ENCODE data around the gene PDE3A.
A peak's percentile ranks its signal among the peaks of the same experiment; 100 is the strongest.
"Not testable (repeated sequence)": the region's sequence is repeated elsewhere in the genome, so short reads cannot be mapped to it uniquely, and the experiment has no call there.

PDE3A gene

DNA sequence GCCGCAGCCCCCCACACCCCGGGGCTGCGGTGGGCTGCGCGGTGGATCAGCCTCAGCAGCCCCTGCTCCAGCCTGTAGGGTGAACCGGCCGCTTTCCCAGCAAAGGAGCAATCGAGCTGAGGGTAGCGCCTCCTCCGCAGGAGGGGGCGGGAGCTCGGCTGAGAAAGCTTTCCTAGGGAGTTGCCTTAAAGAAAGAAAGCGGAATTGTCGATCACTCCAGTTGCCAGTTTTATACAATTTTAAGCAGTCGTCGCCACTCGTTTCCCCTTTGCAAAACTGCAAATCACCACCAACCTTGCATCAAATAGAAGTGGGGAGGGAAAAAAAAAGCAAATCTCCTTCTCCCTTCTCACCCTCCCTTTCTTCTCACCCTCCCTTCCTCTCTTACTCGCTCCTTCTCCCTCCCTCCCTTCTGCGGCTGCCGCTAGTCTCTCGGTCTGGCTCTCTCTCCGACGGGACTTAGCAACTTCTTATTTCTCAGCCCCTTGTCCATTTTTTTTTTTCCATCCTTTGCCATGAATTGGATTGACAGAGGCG is at the start of gene PDE3A:
TSS of gene PDE3A (plus strand) at position 424 of the 537 bp plus-strand sequence. CDS start 748 bp downstream, outside the sequence.
- Histone ChIP-seq H4K20me1 (ENCODE audit: insufficient read depth, low read length) (no peaks in the 10 kb centered on the region), H3K4me2 (ENCODE audit: low read depth, low read length) (peak within 1 kb of the TSS; percentile 92), H3K4me1 (ENCODE audit: low read length) (no peaks in the 10 kb centered on the region)

DNA sequence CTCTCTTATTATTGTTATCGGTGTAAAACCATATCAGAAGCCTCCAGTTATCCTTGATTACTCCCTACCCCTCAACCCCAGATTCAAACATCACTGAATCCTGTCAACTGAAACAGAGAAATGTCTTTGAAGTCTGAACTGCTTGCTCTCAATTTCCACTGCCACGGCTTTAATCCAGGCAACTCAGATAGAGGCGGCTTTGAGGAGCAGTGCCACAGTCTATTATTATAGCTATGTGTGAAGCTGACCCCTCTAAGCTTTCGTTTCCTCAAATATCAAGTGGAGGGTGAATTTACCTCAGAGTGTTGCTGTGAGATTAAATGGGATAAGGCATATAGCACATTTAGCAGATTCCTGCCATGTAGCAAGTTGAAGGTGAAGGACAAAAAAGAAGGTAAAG is 49.0 kb upstream of the PDE3A start:
- no peaks in the 10 kb centered on the region for H3K4me1 ChIP-seq (ENCODE audit: low read length)
- no peaks in the 10 kb centered on the region for H3K9me3 ChIP-seq (replicated peaks; ENCODE audit: insufficient read depth, low read length)
- H3K9ac ChIP-seq (ENCODE audit: low read length), result no peak overlapping the region
- TF ChIP-seq EZH2 (optimal IDR thresholded peaks at IDR 0.05; ENCODE audit: low read depth, low read length) (no peak), EZH2phosphoT487 (IDR thresholded peaks at IDR 0.05; ENCODE audit: low read length) (no peak)
- TF ChIP-seq, protein P1, sequence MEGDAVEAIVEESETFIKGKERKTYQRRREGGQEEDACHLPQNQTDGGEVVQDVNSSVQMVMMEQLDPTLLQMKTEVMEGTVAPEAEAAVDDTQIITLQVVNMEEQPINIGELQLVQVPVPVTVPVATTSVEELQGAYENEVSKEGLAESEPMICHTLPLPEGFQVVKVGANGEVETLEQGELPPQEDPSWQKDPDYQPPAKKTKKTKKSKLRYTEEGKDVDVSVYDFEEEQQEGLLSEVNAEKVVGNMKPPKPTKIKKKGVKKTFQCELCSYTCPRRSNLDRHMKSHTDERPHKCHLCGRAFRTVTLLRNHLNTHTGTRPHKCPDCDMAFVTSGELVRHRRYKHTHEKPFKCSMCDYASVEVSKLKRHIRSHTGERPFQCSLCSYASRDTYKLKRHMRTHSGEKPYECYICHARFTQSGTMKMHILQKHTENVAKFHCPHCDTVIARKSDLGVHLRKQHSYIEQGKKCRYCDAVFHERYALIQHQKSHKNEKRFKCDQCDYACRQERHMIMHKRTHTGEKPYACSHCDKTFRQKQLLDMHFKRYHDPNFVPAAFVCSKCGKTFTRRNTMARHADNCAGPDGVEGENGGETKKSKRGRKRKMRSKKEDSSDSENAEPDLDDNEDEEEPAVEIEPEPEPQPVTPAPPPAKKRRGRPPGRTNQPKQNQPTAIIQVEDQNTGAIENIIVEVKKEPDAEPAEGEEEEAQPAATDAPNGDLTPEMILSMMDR (IDR thresholded peaks at IDR 0.05; ENCODE audit: low read length), result no peak
- no peaks in the 10 kb centered on the region for H3K27me3 ChIP-seq (replicated peaks; ENCODE audit: insufficient read depth, low read length)
- no peak overlapping the region for H2AFZ ChIP-seq (ENCODE audit: low read length)
- H4K20me1 ChIP-seq (ENCODE audit: insufficient read depth, low read length), result no peaks in the 10 kb centered on the region
- DNase-seq, result no peak
- H3K36me3 ChIP-seq (replicated peaks; ENCODE audit: insufficient read depth, low read length), result no peaks in the 10 kb centered on the region
- no peak overlapping the region for H3K4me2 ChIP-seq (ENCODE audit: low read depth, low read length)
- H3K79me2 ChIP-seq (ENCODE audit: low read length), result no peaks in the 10 kb centered on the region
- H3K9me2 ChIP-seq (replicated peaks; ENCODE audit: insufficient read depth, low read length), result no peaks in the 10 kb centered on the region
- no peaks in the 10 kb centered on the region for H3F3A ChIP-seq (ENCODE audit: insufficient read depth, low read length)
- no peak overlapping the region for H3K4me3 ChIP-seq (ENCODE audit: low read length)
- H3K27ac ChIP-seq (ENCODE audit: low read length), result no peak overlapping the region

More for the DNA sequence above, at the start of gene PDE3A:
- Histone ChIP-seq H3K79me2 (ENCODE audit: low read length) (no peaks in the 10 kb centered on the region), H3K27ac (ENCODE audit: low read length) (no peak within 1 kb of the TSS), H3K36me3 (replicated peaks; ENCODE audit: insufficient read depth, low read length) (no peaks in the 10 kb centered on the region), H3K27me3 (replicated peaks; ENCODE audit: insufficient read depth, low read length) (no peaks in the 10 kb centered on the region), H2AFZ (ENCODE audit: low read length) (peak within 1 kb of the TSS; percentile 80), H3K9me3 (replicated peaks; ENCODE audit: insufficient read depth, low read length) (no peaks in the 10 kb centered on the region), H3F3A (ENCODE audit: insufficient read depth, low read length) (no peaks in the 10 kb centered on the region), H3K9ac (ENCODE audit: low read length) (no peak within 1 kb of the TSS), H3K4me3 (ENCODE audit: low read length) (peak within 1 kb of the TSS; percentile 62), H3K9me2 (replicated peaks; ENCODE audit: insufficient read depth, low read length) (no peaks in the 10 kb centered on the region)
- DNase-seq, result peak; percentile 12
- no peak for TF ChIP-seq EZH2 (optimal IDR thresholded peaks at IDR 0.05; ENCODE audit: low read depth, low read length)
- no peak for TF ChIP-seq EZH2phosphoT487 (IDR thresholded peaks at IDR 0.05; ENCODE audit: low read length)
- TF ChIP-seq, protein P1 (IDR thresholded peaks at IDR 0.05; ENCODE audit: low read length), result no peak

DNA sequence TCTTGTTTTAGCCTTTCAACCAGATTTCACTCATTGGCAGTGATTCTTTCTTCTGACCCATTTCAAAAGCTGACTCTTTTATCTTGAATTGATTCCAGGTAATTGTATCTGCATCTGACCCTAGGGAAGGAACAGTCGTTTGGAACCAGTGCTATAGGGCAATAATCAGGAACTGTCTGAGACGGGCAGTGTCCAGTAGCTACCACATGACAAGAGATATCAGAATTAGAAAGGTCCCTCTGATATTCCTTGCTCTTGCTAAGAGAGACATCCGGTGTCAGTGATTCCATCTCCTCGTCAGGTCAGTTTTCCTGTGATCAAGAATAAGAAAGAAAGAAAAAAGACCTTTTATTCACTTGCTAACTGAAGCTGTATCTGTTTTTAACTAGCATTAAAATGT is 47.8 kb upstream of the PDE3A start:
- Histone ChIP-seq H3K9me3 (replicated peaks; ENCODE audit: insufficient read depth, low read length) (no peaks in the 10 kb centered on the region), H3K79me2 (ENCODE audit: low read length) (no peaks in the 10 kb centered on the region), H3K4me2 (ENCODE audit: low read depth, low read length) (no peak overlapping the region), H2AFZ (ENCODE audit: low read length) (no peak overlapping the region), H3K36me3 (replicated peaks; ENCODE audit: insufficient read depth, low read length) (no peaks in the 10 kb centered on the region), H3K27me3 (replicated peaks; ENCODE audit: insufficient read depth, low read length) (no peaks in the 10 kb centered on the region), H3K9ac (ENCODE audit: low read length) (no peak overlapping the region), H3K4me3 (ENCODE audit: low read length) (no peak overlapping the region), H3K4me1 (ENCODE audit: low read length) (no peaks in the 10 kb centered on the region), H3K27ac (ENCODE audit: low read length) (no peak overlapping the region), H3F3A (ENCODE audit: insufficient read depth, low read length) (no peaks in the 10 kb centered on the region), H3K9me2 (replicated peaks; ENCODE audit: insufficient read depth, low read length) (no peaks in the 10 kb centered on the region), H4K20me1 (ENCODE audit: insufficient read depth, low read length) (no peaks in the 10 kb centered on the region)
- TF ChIP-seq EZH2phosphoT487 (IDR thresholded peaks at IDR 0.05; ENCODE audit: low read length) (no peak), EZH2 (optimal IDR thresholded peaks at IDR 0.05; ENCODE audit: low read depth, low read length) (no peak)
- TF ChIP-seq, protein P1 (IDR thresholded peaks at IDR 0.05; ENCODE audit: low read length), result no peak
- DNase-seq, result no peak

DNA sequence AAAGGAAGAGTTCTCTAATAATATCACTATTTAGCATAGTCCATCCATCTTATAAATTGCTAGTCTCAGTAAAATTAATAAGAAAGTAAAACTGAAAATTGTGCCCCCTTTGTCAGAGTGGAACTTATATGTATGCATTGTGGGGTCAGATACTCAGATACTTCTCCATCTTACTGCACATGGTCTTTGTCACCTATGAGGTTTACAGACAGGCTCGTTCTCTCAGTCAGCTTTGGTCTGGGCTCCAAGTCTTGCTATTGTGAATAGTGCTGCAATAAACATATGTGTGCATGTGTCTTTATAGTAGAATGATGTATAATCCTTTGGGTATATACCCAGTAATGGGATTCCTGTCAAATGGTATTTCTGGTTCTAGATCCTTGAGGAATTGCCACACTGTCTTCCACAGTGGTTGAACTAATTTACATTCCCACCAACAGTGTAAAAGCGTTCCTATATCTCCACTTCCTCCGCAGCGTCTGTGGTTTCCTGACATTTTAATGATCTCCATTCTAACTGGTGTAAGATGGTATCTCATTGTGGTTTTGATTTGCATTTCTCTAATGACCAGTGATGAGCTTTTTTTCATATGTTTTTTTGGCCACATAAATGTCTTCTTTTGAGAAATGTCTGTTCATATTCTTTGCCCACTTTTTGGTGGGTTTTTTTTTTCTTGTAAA is 37.4 kb upstream of the PDE3A start:
- H3K27ac ChIP-seq (ENCODE audit: low read length); H3K9ac ChIP-seq (ENCODE audit: low read length): not testable (repeated sequence)

More for the DNA sequence above, 37.4 kb upstream of the PDE3A start:
- not testable (repeated sequence) for H3F3A ChIP-seq (ENCODE audit: insufficient read depth, low read length); H3K4me1 ChIP-seq (ENCODE audit: low read length); H3K9me2 ChIP-seq (replicated peaks; ENCODE audit: insufficient read depth, low read length); H3K9me3 ChIP-seq (replicated peaks; ENCODE audit: insufficient read depth, low read length); DNase-seq; H3K27me3 ChIP-seq (replicated peaks; ENCODE audit: insufficient read depth, low read length); H2AFZ ChIP-seq (ENCODE audit: low read length); H3K4me2 ChIP-seq (ENCODE audit: low read depth, low read length); H4K20me1 ChIP-seq (ENCODE audit: insufficient read depth, low read length); H3K36me3 ChIP-seq (replicated peaks; ENCODE audit: insufficient read depth, low read length); H3K79me2 ChIP-seq (ENCODE audit: low read length); H3K4me3 ChIP-seq (ENCODE audit: low read length)
